Endothelial cell of umbilical vein (primary cell): ENCODE data around the gene CDCA5. TPM values are rescaled to one million over a fixed set of nuclear protein-coding genes. Genes with fewer than 3 reads are reported as not detected.

Experiments used
- BruUV-seq: library from RNA; stranded (reverse); fragments of 400-500 nt; replicated peaks from 2 replicates; lab custom pipeline; 2021; lab: Mats Ljungman, UMichigan
- CTCF ChIA-PET: fragments of 300-600, 350-600 bp; sonication (Branson Sonifier 250); formaldehyde crosslinking; loops from one replicate; lab custom pipeline; 2021; ENCODE audit warnings: antibody characterized with exemption, inconsistent platforms; lab: Charles Lee
- POLR2A ChIA-PET: fragments of 300-600, 350-600 bp; sonication (Branson Sonifier 250); formaldehyde crosslinking; loops from one replicate; lab custom pipeline; 2021; ENCODE audit warnings: antibody characterized with exemption, inconsistent platforms; lab: Charles Lee
- DNase-seq: peaks from one replicate; pipeline ENCODE4 v3.0.0-alpha.2; 2011; ENCODE audit warnings: low read depth, low spot score
- FAIRE-seq: peaks from 2 replicates; lab custom pipeline; 2011; peaks lifted over from hg19 to GRCh38; lab: Jason Lieb, UNC
- H2AFZ ChIP-seq: 2 replicates; pipeline ENCODE4 v1.6.0; 2012; ENCODE audit warnings: low read depth, low read length, control low read depth, inconsistent platforms
- H3K27ac ChIP-seq: 2 replicates; pipeline ENCODE4 v1.5.1; 2011; ENCODE audit warnings: low read depth, mild to moderate bottlenecking, control low read depth, low read length, moderate library complexity; ENCODE audit not compliant: insufficient read depth
- H3K27me3 ChIP-seq, 2 experiments: 2 replicates each; pipeline versions ENCODE4 v1.6.0 to v1.6.1; 2011; ENCODE audit warnings: low read length in 2 of 2, mixed read lengths in 1 of 2; ENCODE audit not compliant: control insufficient read depth in 2 of 2, insufficient read depth in 2 of 2
- H3K36me3 ChIP-seq, 2 experiments: 2 replicates in 1 of 2; 3 replicates in 1 of 2; pipeline ENCODE4 v1.5.1; 2011; ENCODE audit warnings: low read length in 2 of 2, mild to moderate bottlenecking in 1 of 2, moderate library complexity in 1 of 2; ENCODE audit not compliant: control insufficient read depth in 2 of 2, insufficient read depth in 2 of 2; ENCODE audit errors: extremely low read depth in 1 of 2
- H3K4me1 ChIP-seq: 3 replicates; pipeline ENCODE4 v1.5.1; 2011; ENCODE audit warnings: mild to moderate bottlenecking, low read length; ENCODE audit not compliant: control insufficient read depth, insufficient read depth; ENCODE audit errors: extremely low read depth
- H3K4me2 ChIP-seq: 2 replicates; pipeline ENCODE4 v1.6.1; 2011; ENCODE audit warnings: low read length, control low read depth, mixed read lengths; ENCODE audit not compliant: insufficient read depth
- H3K4me3 ChIP-seq, 3 experiments: fragments of 200-600 bp in 1 of 3; sonication (generic), shearing (Covaris generic) in 1 of 3; replicated peaks in 1 of 3; 2 replicates each; pipeline ENCODE4 v1.5.1; 2011 to 2016; ENCODE audit warnings: control low read depth in 3 of 3, low read length in 3 of 3, mild to moderate bottlenecking in 2 of 3, inconsistent platforms in 1 of 3, low read depth in 1 of 3, moderate library complexity in 1 of 3; ENCODE audit not compliant: insufficient read depth in 1 of 3
- H3K79me2 ChIP-seq: 2 replicates; pipeline ENCODE4 v1.6.0; 2012; ENCODE audit warnings: low read length, inconsistent platforms; ENCODE audit not compliant: control insufficient read depth, insufficient read depth
- H3K9ac ChIP-seq: replicated peaks from 2 replicates; pipeline ENCODE3; 2011; ENCODE audit warnings: low read length, control low read depth; ENCODE audit not compliant: insufficient read depth; ENCODE audit errors: extremely low read depth
- H3K9me1 ChIP-seq: replicated peaks from 3 replicates; pipeline ENCODE4 v1.6.0; 2011; ENCODE audit warnings: mild to moderate bottlenecking, low read length; ENCODE audit not compliant: control insufficient read depth, insufficient read depth; ENCODE audit errors: extremely low read depth
- H3K9me3 ChIP-seq: replicated peaks from 2 replicates; pipeline ENCODE4 v1.5.1; 2012; ENCODE audit warnings: low read length, inconsistent platforms; ENCODE audit not compliant: control insufficient read depth, insufficient read depth
- H4K20me1 ChIP-seq: replicated peaks from 2 replicates; pipeline ENCODE3; 2011; ENCODE audit warnings: mild to moderate bottlenecking, low read length; ENCODE audit not compliant: control insufficient read depth, insufficient read depth; ENCODE audit errors: extremely low read depth
- EZH2 ChIP-seq: IDR thresholded peaks from 2 replicates; pipeline ENCODE4 v1.6.1; 2012; ENCODE audit warnings: borderline replicate concordance, low read depth, mild to moderate bottlenecking, moderate library complexity, low read length, inconsistent platforms; ENCODE audit not compliant: severe bottlenecking
- FOS ChIP-seq: IDR thresholded peaks from 2 replicates; pipeline ENCODE4 v1.6.1; 2011; ENCODE audit warnings: mild to moderate bottlenecking, low read length, moderate library complexity, borderline replicate concordance; ENCODE audit not compliant: insufficient read depth
- GATA2 ChIP-seq: IDR thresholded peaks from 2 replicates; pipeline ENCODE4 v1.7.0; 2011; ENCODE audit warnings: low read depth, mild to moderate bottlenecking, moderate library complexity, mixed read lengths, low read length; ENCODE audit not compliant: insufficient read length, insufficient read depth
- JUN ChIP-seq: IDR thresholded peaks from 2 replicates; pipeline ENCODE4 v1.6.1; 2011; ENCODE audit warnings: borderline replicate concordance, low read depth; ENCODE audit not compliant: insufficient read length, insufficient read depth
- MAX ChIP-seq: IDR thresholded peaks from 2 replicates; pipeline ENCODE4 v1.6.1; 2011; ENCODE audit not compliant: insufficient read depth, insufficient read length
- MYC ChIP-seq: IDR thresholded peaks from one replicate; pipeline ENCODE4 v1.6.1; 2011; ENCODE audit warnings: mild to moderate bottlenecking, low read depth, low read length
- POLR2A ChIP-seq: IDR thresholded peaks from 2 replicates; pipeline ENCODE4 v1.6.1; 2012; ENCODE audit warnings: low read depth, mild to moderate bottlenecking, control low read depth, low read length
- POLR2AphosphoS5 ChIP-seq: IDR thresholded peaks from 2 replicates; pipeline ENCODE4 v1.6.1; 2012; ENCODE audit warnings: low read depth, mild to moderate bottlenecking, control low read depth, low read length, moderate library complexity; ENCODE audit not compliant: insufficient read depth
- dilution Hi-C: fragments of 300-500 bp; cut with MboI; formaldehyde crosslinking; loops from one replicate; pipeline ENCODE4 v1.15.0; 2019; ENCODE audit warnings: low sequenced_read_pairs; ENCODE audit not compliant: extremely low pct_ligation_motif_present
- intact Hi-C: fragments of 100-400 bp; cut with micrococcal nuclease; formaldehyde crosslinking; loops from one replicate; pipeline ENCODE4 v1.10.0; 2022
- polyA plus RNA-seq, 4 experiments: library from polyadenylated mRNA; depleted of rRNA in 3 of 4; stranded (reverse) in 3 of 4; unstranded in 1 of 4; fragments of >200 nt; gene quantifications; 2 replicates each; pipeline versions ENCODE4 v1.2.1 to v1.2.3, GENCODE V29; 2011 to 2012; ENCODE audit warnings: missing spikeins in 1 of 4
- total RNA-seq: library from RNA; stranded (reverse); gene quantifications from 2 replicates; pipeline ENCODE4 v1.2.3, GENCODE V29; 2021
- TF ChIP-seq, protein P1 (sequence below), 2 donors: IDR thresholded peaks; 1 replicate in 1 of 2; 2 replicates in 1 of 2; pipeline ENCODE4 v1.5.1; 2011; ENCODE audit warnings: low read length in 2 of 2, mild to moderate bottlenecking in 2 of 2, moderate library complexity in 2 of 2, control low read depth in 1 of 2, inconsistent platforms in 1 of 2, low read depth in 1 of 2; ENCODE audit not compliant: insufficient read depth in 1 of 2; ENCODE audit errors: extremely low read depth in 1 of 2

Gene CDCA5
- total and polyA plus RNA-seq, 2 donors (not counting 3 experiments of a cell fraction or from before 2014, with no cell fraction given), result 16.4 to 35.7 TPM

- FAIRE-seq, result no peak
- Histone ChIP-seq H3K27me3 (no peaks in the 10 kb centered on the region), H2AFZ (no peak overlapping the region), H3K9ac (no peak overlapping the region), H3K79me2 (peaks cover 14% of the 10 kb centered on the region), H3K27ac (no peak overlapping the region), H3K4me2 (no peak overlapping the region), H3K4me1 (peaks cover 6% of the 10 kb centered on the region), H3K4me3 (no peak overlapping the region), H3K36me3 (peaks cover 11 to 58% of the 10 kb centered on the region in 2 experiments), H3K9me1 (no peaks in the 10 kb centered on the region), H4K20me1 (no peaks in the 10 kb centered on the region), H3K9me3 (no peaks in the 10 kb centered on the region)
- dilution Hi-C loops, result no loop called here
- TF ChIP-seq GATA2, result no peak
- TF ChIP-seq MYC, result no peak
- no peak for TF ChIP-seq POLR2A
- no peak for TF ChIP-seq POLR2AphosphoS5
- TF ChIP-seq EZH2, result no peak
- no peak for TF ChIP-seq MAX
- no peak for TF ChIP-seq FOS
- TF ChIP-seq, protein P1, sequence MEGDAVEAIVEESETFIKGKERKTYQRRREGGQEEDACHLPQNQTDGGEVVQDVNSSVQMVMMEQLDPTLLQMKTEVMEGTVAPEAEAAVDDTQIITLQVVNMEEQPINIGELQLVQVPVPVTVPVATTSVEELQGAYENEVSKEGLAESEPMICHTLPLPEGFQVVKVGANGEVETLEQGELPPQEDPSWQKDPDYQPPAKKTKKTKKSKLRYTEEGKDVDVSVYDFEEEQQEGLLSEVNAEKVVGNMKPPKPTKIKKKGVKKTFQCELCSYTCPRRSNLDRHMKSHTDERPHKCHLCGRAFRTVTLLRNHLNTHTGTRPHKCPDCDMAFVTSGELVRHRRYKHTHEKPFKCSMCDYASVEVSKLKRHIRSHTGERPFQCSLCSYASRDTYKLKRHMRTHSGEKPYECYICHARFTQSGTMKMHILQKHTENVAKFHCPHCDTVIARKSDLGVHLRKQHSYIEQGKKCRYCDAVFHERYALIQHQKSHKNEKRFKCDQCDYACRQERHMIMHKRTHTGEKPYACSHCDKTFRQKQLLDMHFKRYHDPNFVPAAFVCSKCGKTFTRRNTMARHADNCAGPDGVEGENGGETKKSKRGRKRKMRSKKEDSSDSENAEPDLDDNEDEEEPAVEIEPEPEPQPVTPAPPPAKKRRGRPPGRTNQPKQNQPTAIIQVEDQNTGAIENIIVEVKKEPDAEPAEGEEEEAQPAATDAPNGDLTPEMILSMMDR (IDR thresholded peaks at IDR 0.05; ENCODE audit: extremely low read depth in 1 of 2, insufficient read depth in 1 of 2, low read depth in 1 of 2, low read length in 2 of 2), result no peak
- TF ChIP-seq JUN, result no peak
- intact Hi-C loops, result no loop called here
- TSS peak; percentile 23 for BruUV-seq
- CTCF ChIA-PET, result interaction anchor here (1.2 kb wide), 2 partner anchors 11 to 18 kb away, joined by 3 read pairs; partner anchors contain the start of gene ZNHIT2
- POLR2A ChIA-PET, result interaction anchor here (1.5 kb wide), 1 partner anchor 11 kb away, joined by 4 read pairs; the partner anchor contains the start of gene ZNHIT2
- no peak for DNase-seq
These were observed 44.6 kb upstream of the CDCA5 start for GRCh38 chr11:65128182-65129145.
